Thoracic aorta (tissue), 2 donors: ENCODE measurements around the gene SSR3. TPM values are rescaled to one million over a fixed set of nuclear protein-coding genes. Genes with fewer than 3 reads are reported as not detected.
"Not testable (repeated sequence)": the region's sequence is repeated elsewhere in the genome, so short reads cannot be mapped to it uniquely, and the experiment has no call there.

Source experiments
- ATAC-seq: fragments of 150-250 bp; one replicate; pipeline ENCODE4 v1.8.0; 2017; ENCODE audit warnings: low read depth; ENCODE audit not compliant: insufficient number of reproducible peaks, low FRiP score
- DNase-seq: peaks from one replicate; pipeline ENCODE4 v3.0.0-alpha.2; 2020; ENCODE audit warnings: low spot score
- H3K27ac ChIP-seq, 2 donors: fragments of 200-600 bp; sonication (generic); 1 replicate in 1 of 2; 2 replicates in 1 of 2; pipeline ENCODE4 v1.5.1; 2016; ENCODE audit warnings: mild to moderate bottlenecking in 2 of 2, moderate library complexity in 2 of 2
- H3K27me3 ChIP-seq: fragments of 200-600 bp; sonication (generic); replicated peaks from 2 replicates; pipeline ENCODE4 v1.6.0; 2016; ENCODE audit warnings: mild to moderate bottlenecking; ENCODE audit not compliant: insufficient read depth
- H3K36me3 ChIP-seq: fragments of 200-600 bp; sonication (generic); one replicate; pipeline ENCODE4 v1.5.1; 2016
- H3K4me1 ChIP-seq, 2 donors: fragments of 200-600 bp; sonication (generic); 1 replicate in 1 of 2; 2 replicates in 1 of 2; pipeline versions ENCODE4 v1.5.1 to v1.6.0; 2016; ENCODE audit warnings: low read depth in 2 of 2, mild to moderate bottlenecking in 1 of 2; ENCODE audit not compliant: control insufficient read depth in 1 of 2
- H3K4me3 ChIP-seq: fragments of 200-600 bp; sonication (generic); 2 replicates; pipeline ENCODE4 v1.5.1; 2016; ENCODE audit warnings: mild to moderate bottlenecking
- H3K9me3 ChIP-seq: fragments of 200-600 bp; sonication (generic); 2 replicates; pipeline ENCODE4 v1.5.1; 2016
- total RNA-seq, 2 donors: library from RNA; depleted of rRNA; stranded (reverse); fragments of >200 nt; gene quantifications; one replicate each; pipeline versions ENCODE4 v1.1.0 to v1.2.3, GENCODE V29; 2016
- TF ChIP-seq, protein P1 (sequence below): fragments of 200-600 bp; sonication (generic); IDR thresholded peaks from one replicate; pipeline ENCODE4 v1.5.1; 2019; ENCODE audit warnings: antibody characterized with exemption

SSR3 gene
- total RNA-seq, 2 donors from 2014 or later = 94.0 to 107 TPM

GRCh38 chr3:156600834-156601233, 45.9 kb upstream of the SSR3 start:
- TF ChIP-seq, protein P1, sequence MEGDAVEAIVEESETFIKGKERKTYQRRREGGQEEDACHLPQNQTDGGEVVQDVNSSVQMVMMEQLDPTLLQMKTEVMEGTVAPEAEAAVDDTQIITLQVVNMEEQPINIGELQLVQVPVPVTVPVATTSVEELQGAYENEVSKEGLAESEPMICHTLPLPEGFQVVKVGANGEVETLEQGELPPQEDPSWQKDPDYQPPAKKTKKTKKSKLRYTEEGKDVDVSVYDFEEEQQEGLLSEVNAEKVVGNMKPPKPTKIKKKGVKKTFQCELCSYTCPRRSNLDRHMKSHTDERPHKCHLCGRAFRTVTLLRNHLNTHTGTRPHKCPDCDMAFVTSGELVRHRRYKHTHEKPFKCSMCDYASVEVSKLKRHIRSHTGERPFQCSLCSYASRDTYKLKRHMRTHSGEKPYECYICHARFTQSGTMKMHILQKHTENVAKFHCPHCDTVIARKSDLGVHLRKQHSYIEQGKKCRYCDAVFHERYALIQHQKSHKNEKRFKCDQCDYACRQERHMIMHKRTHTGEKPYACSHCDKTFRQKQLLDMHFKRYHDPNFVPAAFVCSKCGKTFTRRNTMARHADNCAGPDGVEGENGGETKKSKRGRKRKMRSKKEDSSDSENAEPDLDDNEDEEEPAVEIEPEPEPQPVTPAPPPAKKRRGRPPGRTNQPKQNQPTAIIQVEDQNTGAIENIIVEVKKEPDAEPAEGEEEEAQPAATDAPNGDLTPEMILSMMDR = no peak
- no peak overlapping the region for H3K4me3 ChIP-seq
- peaks cover 4 to 28% of the 10 kb centered on the region in 2 donors for H3K4me1 ChIP-seq
- no peaks in the 10 kb centered on the region for H3K9me3 ChIP-seq
- H3K27me3 ChIP-seq = no peaks in the 10 kb centered on the region
- no peak overlapping the region for H3K27ac ChIP-seq
- DNase-seq = no peak
- no peak for ATAC-seq
- H3K36me3 ChIP-seq = no peaks in the 10 kb centered on the region

- H3K4me3 ChIP-seq = no peak overlapping the region
- no peaks in the 10 kb centered on the region for H3K27me3 ChIP-seq
- TF ChIP-seq, protein P1 = no peak
- peaks cover 0 to 17% of the 10 kb centered on the region in 2 donors for H3K4me1 ChIP-seq
- DNase-seq (no peak), ATAC-seq (no peak)
- H3K36me3 ChIP-seq = no peaks in the 10 kb centered on the region
- H3K9me3 ChIP-seq = no peaks in the 10 kb centered on the region
- no peak overlapping the region for H3K27ac ChIP-seq
Measured at GRCh38 chr3:156599089-156599874, 44.4 kb upstream of the SSR3 start.

DNA sequence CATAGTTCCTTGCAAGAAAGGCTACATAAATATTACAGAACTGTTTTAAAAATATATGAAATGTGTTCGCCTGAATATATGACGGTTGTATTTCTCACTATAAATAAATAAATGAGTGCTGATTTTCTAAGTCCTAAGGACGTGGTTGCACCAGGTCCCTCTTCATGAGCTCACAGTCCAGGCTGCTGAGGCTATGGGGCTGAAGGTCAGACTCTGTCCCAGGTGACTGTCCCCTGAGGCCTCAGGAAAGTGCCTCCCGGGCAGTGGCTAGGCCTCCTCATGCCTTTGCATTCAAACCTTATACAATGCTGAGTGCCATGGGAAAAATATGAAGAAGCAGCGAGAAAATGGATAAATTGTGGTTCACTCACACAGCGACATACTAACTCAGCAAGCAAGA, 43.5 kb upstream of the SSR3 start:
- Histone ChIP-seq H3K4me1 (peaks cover 0 to 9% of the 10 kb centered on the region in 2 donors), H3K36me3 (no peaks in the 10 kb centered on the region), H3K4me3 (no peak overlapping the region), H3K27me3 (no peaks in the 10 kb centered on the region), H3K27ac (no peak overlapping the region), H3K9me3 (no peaks in the 10 kb centered on the region)
- TF ChIP-seq, protein P1 = no peak
- DNase-seq (no peak), ATAC-seq (no peak)

GRCh38 chr3:156594219-156594683, 39.3 kb upstream of the SSR3 start:
- no peak overlapping the region for H3K27ac ChIP-seq
- no peak for ATAC-seq
- H3K4me1 ChIP-seq = no peaks in the 10 kb centered on the region

GRCh38 chr3:156593814-156594213, 38.9 kb upstream of the SSR3 start:
- H3K27me3 ChIP-seq = no peaks in the 10 kb centered on the region
- H3K27ac ChIP-seq = no peak overlapping the region
- H3K4me1 ChIP-seq = no peaks in the 10 kb centered on the region
- no peak for DNase-seq
- H3K36me3 ChIP-seq = no peaks in the 10 kb centered on the region
- no peak for ATAC-seq
- no peak overlapping the region for H3K4me3 ChIP-seq
- H3K9me3 ChIP-seq = no peaks in the 10 kb centered on the region
- TF ChIP-seq, protein P1 = no peak

More at GRCh38 chr3:156594219-156594683, 39.3 kb upstream of the SSR3 start:
- no peaks in the 10 kb centered on the region for H3K9me3 ChIP-seq
- no peak for DNase-seq
- H3K36me3 ChIP-seq = no peaks in the 10 kb centered on the region
- TF ChIP-seq, protein P1 = no peak
- no peaks in the 10 kb centered on the region for H3K27me3 ChIP-seq
- H3K4me3 ChIP-seq = peak overlapping the region; percentile 11

DNA sequence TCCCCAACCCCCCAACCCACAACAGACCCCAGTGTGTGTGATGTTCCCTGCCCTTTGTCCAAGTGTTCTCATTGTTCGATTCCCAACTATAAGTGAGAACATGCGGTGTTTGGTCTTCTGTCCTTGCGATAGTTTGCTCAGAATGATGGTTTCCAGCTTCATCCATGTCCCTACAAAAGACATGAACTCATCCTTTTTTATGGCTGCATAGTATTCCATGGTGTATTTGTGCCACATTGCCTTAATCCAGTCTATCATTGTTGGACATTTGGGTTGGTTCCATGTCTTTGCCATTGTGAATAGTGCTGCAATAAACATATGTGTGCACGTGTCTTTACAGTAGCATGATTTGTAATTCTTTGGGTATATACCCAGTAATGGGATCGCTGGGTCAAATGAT, 34.9 kb upstream of the SSR3 start:
- DNase-seq, ATAC-seq, H3K9me3 ChIP-seq, H3K4me3 ChIP-seq, H3K36me3 ChIP-seq, H3K27ac ChIP-seq, H3K27me3 ChIP-seq: not testable (repeated sequence)
- peaks cover 6 to 23% of the 10 kb centered on the region in 2 donors for H3K4me1 ChIP-seq
